Testis (tissue), 3 donors: ENCODE results near the gene HSPD1. TPM values are rescaled to one million over a fixed set of nuclear protein-coding genes. Genes with fewer than 3 reads are reported as not detected.
"Not testable (repeated sequence)": the region's sequence is repeated elsewhere in the genome, so short reads cannot be mapped to it uniquely, and the experiment has no call there.

Experiments
- DNase-seq: peaks from one replicate; pipeline ENCODE4 v3.0.0-alpha.2; 2019
- H3K27ac ChIP-seq, 2 donors: fragments of 200-600 bp; sonication (generic); one replicate each; pipeline ENCODE4 v1.5.1; 2019
- H3K27me3 ChIP-seq: fragments of 200-600 bp; sonication (generic); one replicate; pipeline ENCODE4 v1.5.1; 2019
- H3K36me3 ChIP-seq: fragments of 200-600 bp; sonication (generic); one replicate; pipeline ENCODE4 v1.5.1; 2017; ENCODE audit warnings: low read depth; ENCODE audit errors: missing control alignments
- H3K4me1 ChIP-seq: fragments of 200-600 bp; sonication (generic); one replicate; pipeline ENCODE4 v1.5.1; 2019
- H3K4me3 ChIP-seq, 2 donors: fragments of 200-600 bp; sonication (generic); one replicate each; pipeline ENCODE4 v1.5.1; 2017 to 2019
- H3K9me3 ChIP-seq: fragments of 200-600 bp; sonication (generic); one replicate; pipeline ENCODE4 v1.5.1; 2017
- POLR2A ChIP-seq: fragments of 450-650 bp; IDR thresholded peaks from one replicate; pipeline ENCODE4 v1.6.1; 2017; ENCODE audit warnings: antibody characterized with exemption, mild to moderate bottlenecking, moderate library complexity
- WGBS, 2 donors: methylation state at CpG; one replicate each; pipeline ENCODE4 v1.1.5; 2018; 5-methylcytosine and 5-hydroxymethylcytosine counted together
- intact Hi-C: fragments of 100-400 bp; cut with DNase I; formaldehyde crosslinking; loops from one replicate; pipeline ENCODE4 v1.15.1; 2023; ENCODE audit warnings: low total_unique reads
- polyA plus RNA-seq: library from polyadenylated mRNA; stranded (reverse); fragments of 350-450 nt; fragmentation: Illumina TruSeq; extraction: RNeasy Lipid Tissue Mini Kit (QIAGEN cat#74804); gene quantifications from one replicate; pipeline ENCODE4 v1.2.3, GENCODE V29; 2014; ENCODE audit warnings: low read depth, low replicate concordance; ENCODE audit not compliant: insufficient read depth
- total RNA-seq, 2 donors: library from RNA; depleted of rRNA; stranded (reverse); fragments of >200 nt; gene quantifications; one replicate each; pipeline ENCODE4 v1.2.3, GENCODE V29; 2016
- TF ChIP-seq, protein P1 (sequence below), 3 experiments: fragments of 450-650 bp in 2 of 3; fragments of 200-600 bp in 1 of 3; sonication (generic) in 1 of 3; IDR thresholded peaks; one replicate each; pipeline ENCODE4 v1.5.1; 2016 to 2019; ENCODE audit warnings: antibody characterized with exemption in 3 of 3, mild to moderate bottlenecking in 2 of 3, moderate library complexity in 1 of 3

Gene HSPD1
- total and polyA plus RNA-seq, 3 donors from 2014 or later: 107 to 121 (median 111) TPM

DNA sequence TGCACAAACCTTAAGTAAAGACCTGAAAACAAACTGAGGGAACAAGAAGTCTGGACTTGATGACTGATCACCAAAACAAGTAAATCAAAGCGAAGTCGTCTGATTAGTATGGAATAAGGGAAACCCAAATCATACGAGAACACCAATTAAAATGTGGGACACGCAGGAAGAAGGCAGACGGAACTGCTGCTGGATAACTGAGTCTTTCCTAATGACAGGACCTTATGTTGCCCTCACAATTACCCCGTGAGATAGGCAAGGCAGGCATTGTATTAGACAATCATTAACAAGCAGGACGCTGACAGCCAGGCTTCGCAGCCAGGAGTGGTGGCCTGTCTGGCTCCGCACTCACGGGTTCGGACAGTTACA is 46.9 kb downstream of the HSPD1 start:
- no peak for DNase-seq
- no peaks in the 10 kb centered on the region for H3K9me3 ChIP-seq
- no peaks in the 10 kb centered on the region for H3K27me3 ChIP-seq
- intact Hi-C loops: no loop called here
- WGBS, 2 donors: 1 to 2% methylated on average over 9 to 11 of the region's 11 CpGs
- H3K27ac ChIP-seq: peak overlapping the region; percentile 99 to 100
- H3K4me1 ChIP-seq: peaks cover 11% of the 10 kb centered on the region
- TF ChIP-seq, protein P1, sequence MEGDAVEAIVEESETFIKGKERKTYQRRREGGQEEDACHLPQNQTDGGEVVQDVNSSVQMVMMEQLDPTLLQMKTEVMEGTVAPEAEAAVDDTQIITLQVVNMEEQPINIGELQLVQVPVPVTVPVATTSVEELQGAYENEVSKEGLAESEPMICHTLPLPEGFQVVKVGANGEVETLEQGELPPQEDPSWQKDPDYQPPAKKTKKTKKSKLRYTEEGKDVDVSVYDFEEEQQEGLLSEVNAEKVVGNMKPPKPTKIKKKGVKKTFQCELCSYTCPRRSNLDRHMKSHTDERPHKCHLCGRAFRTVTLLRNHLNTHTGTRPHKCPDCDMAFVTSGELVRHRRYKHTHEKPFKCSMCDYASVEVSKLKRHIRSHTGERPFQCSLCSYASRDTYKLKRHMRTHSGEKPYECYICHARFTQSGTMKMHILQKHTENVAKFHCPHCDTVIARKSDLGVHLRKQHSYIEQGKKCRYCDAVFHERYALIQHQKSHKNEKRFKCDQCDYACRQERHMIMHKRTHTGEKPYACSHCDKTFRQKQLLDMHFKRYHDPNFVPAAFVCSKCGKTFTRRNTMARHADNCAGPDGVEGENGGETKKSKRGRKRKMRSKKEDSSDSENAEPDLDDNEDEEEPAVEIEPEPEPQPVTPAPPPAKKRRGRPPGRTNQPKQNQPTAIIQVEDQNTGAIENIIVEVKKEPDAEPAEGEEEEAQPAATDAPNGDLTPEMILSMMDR (IDR thresholded peaks at IDR 0.05): no peak
- no peak for TF ChIP-seq POLR2A
- H3K4me3 ChIP-seq: peak overlapping the region; percentile 92 to 97
- H3K36me3 ChIP-seq: no peaks in the 10 kb centered on the region

DNA sequence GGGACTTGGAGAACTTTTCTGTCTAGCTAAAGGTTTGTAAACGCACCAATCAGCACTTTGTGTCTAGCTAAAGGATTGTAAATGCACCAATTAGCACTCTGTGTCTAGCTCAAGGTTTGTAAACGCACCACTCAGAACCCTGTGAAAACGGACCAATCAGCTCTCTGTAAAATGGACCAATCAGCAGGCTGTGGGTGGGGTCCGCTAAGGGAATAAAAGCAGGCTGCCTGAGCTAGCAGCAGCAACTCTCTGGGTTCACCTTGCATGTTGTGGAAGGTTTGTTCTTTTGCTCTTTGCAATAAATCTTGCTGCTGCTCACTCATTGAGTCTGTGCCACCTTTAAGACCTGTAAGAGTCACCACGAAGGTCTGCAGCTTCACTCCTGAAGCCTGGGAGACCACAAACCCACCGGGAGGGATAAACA is 48.7 kb downstream of the HSPD1 start:
- peak; percentile 77 for DNase-seq
- peaks cover 11% of the 10 kb centered on the region for H3K4me1 ChIP-seq
- H3K27me3 ChIP-seq, H3K9me3 ChIP-seq, H3K27ac ChIP-seq, H3K36me3 ChIP-seq, intact Hi-C loops: not testable (repeated sequence)
- whole genome bisulfite sequencing, 2 donors: 63 to 69% methylated on average over 5 to 6 of the region's 6 CpGs
- peak overlapping the region in 1 of 2 donors; percentile 46 for H3K4me3 ChIP-seq

DNA sequence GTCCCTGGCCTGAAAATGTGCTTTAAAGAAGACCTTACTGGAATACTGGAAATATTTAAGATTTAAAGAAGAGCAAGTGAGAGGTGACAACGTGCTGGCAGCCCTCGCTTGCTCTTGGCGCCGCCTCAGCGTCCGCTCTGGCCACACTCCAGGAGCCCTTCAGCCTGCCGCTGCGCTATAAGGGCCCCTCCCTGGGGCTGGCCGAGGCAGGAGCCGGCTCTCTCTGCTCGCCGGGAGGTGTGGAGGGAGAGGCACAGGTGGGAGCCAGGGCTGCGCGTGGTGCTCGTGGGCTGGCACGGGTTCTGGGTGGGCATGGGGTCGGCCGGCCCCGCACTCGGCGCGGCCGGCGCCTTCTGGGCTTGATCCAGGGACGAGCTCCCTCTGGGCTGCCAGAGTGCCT is 49.2 kb downstream of the HSPD1 start:
- intact Hi-C loops: no loop called here
- Histone ChIP-seq H3K27ac (no peak overlapping the region), H3K4me3 (peak overlapping the region; percentile 16 to 46), H3K4me1 (peaks cover 11% of the 10 kb centered on the region), H3K36me3 (no peaks in the 10 kb centered on the region), H3K27me3 (no peaks in the 10 kb centered on the region), H3K9me3 (no peaks in the 10 kb centered on the region)
- WGBS, 2 donors: 61% methylated on average over 25 of the region's 25 CpGs; no CpG with 5 or more reads in 1 of the 2 donors
- DNase-seq: no peak
- TF ChIP-seq, protein P1 (IDR thresholded peaks at IDR 0.05): no peak
- TF ChIP-seq POLR2A: no peak

DNA sequence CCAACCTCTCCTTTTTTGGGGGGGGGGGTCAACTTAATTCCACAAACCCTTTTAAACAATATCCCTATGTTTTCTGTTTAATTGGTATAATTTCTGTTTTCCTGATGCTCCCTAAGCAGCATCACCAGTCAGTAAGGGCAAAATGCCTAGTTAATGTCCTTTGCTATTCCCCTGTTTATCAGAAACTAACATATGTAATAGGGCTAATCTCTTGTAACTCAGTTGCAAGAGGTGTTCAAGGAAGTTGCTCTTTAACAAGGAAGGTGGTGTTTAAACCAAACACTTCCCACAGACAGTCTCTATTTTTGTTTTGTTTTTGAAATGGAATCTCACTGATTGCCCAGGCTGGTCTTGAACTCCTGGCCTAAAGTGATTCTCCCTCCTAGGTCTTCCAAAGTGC is 52.8 kb downstream of the HSPD1 start:
- H3K4me1 ChIP-seq: no peaks in the 10 kb centered on the region
- TF ChIP-seq, protein P1 (IDR thresholded peaks at IDR 0.05): no peak
- TF ChIP-seq POLR2A: no peak
- H3K27ac ChIP-seq: no peak overlapping the region
- no peak overlapping the region for H3K4me3 ChIP-seq
- no peaks in the 10 kb centered on the region for H3K9me3 ChIP-seq
- intact Hi-C loops: no loop called here
- no peaks in the 10 kb centered on the region for H3K27me3 ChIP-seq
- no peak for DNase-seq
- H3K36me3 ChIP-seq: no peaks in the 10 kb centered on the region

DNA sequence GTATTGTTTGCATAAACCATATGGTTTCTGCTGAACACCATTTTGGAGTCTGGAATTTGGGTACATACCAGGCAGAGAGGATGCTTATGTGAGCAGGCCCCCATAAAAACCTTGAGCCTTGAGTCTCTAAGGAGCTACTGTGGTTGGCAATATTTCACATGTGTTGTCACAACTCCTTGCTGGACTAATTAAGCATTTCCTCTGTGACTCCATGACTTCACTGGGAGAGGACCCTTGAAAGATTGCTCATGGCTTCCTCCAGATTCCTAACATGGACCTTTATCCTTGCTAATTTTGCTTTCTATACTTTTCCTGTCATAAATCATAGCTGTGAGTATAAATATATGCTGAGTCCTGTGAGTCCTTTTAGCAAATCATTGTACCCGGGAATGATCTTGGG is 53.9 kb downstream of the HSPD1 start:
- no peak for TF ChIP-seq POLR2A
- TF ChIP-seq, protein P1 (IDR thresholded peaks at IDR 0.05): no peak
- WGBS, 2 donors: 52 to 61% methylated on average over 1 of the region's 1 CpG
- Histone ChIP-seq H3K27ac (no peak overlapping the region), H3K27me3 (no peaks in the 10 kb centered on the region), H3K9me3 (no peaks in the 10 kb centered on the region), H3K36me3 (no peaks in the 10 kb centered on the region), H3K4me3 (no peak overlapping the region), H3K4me1 (no peaks in the 10 kb centered on the region)
- no peak for DNase-seq
- intact Hi-C loops: no loop called here
